GM19035 (cell line): ENCODE measurements around the gene FRMD4B.

Source experiments
- ATAC-seq: cut with Tn5 transposase; IDR thresholded peaks from one replicate; pipeline ENCODE4 v1.9.1; 2021; ENCODE audit not compliant: unreplicated experiment

Gene FRMD4B

DNA sequence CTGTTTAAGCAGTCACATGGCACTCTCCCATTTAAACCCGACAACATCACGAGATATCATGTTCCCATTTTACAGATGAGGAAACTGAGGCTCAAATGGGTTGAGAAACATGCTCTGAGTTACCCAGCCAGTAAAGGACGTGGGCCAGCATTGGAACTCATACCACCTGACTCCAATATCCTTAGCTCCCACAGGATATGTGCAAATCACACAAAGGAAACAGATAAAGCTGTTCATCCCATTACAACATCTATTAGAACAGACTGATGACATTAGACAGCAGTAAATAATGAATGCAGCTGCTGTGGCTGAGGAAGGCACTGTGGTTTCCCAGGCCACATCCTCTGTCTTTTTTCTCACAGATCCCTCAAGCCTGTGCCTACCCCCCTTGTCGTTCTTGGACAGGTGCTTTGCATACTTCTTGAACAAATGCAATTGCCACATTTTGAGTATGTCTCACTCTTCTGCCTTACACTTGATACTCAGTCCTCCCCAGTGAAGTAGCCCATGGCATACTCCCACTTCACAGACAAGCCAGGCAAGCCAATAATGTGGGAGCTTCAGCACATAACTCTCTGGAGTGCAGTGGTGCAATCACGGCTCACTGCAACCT is 17.7 kb downstream of the FRMD4B start:
- ATAC-seq = peak; percentile 100

DNA sequence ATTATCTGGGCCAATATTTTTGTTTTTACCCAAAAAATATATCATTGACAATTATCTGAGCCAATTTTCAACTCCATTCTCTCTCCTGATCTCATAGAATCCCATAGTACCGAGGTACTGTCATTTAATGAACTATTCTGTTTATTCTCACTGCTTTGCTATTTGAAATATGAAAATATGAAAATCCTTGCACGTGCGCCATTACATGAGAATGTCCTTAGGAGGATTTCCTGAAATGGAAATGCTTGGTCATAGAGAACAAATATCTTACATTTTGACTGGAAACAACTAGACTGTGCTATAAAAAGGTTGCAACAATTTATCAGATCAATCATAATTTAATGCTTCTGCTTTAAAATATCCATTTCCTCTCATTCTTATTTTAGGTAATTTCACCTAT is 18.3 kb downstream of the FRMD4B start:
- no peak for ATAC-seq

GRCh38 chr3:69364354-69364753 is 21.5 kb downstream of the FRMD4B start:
- ATAC-seq = no peak

GRCh38 chr3:69360690-69361089 is 25.2 kb downstream of the FRMD4B start:
- no peak for ATAC-seq

GRCh38 chr3:69359916-69360315 is 26.0 kb downstream of the FRMD4B start:
- no peak for ATAC-seq

- no peak for ATAC-seq
Observed at GRCh38 chr3:69359339-69359893, 26.5 kb downstream of the FRMD4B start.

- no peak for ATAC-seq
Observed at GRCh38 chr3:69357196-69357595, 28.7 kb downstream of the FRMD4B start.

DNA sequence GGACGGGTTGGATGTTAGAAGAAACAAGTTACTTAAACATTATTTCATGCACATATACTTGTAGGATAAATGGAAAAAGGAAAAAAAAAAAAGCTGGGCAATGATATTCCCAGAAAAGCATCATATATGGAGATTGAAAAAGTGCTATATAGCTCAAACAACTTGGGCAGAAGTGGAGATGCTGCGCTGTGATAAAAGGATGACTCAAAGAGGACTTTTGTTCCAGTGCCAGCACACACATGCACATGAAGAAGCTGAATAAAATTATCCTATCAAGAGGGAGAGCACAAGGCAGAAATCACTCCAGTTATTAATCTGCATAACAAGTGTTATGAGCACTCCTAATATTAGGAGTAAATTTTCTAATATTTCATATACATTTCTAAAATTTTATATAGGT is 30.9 kb downstream of the FRMD4B start:
- no peak for ATAC-seq

DNA sequence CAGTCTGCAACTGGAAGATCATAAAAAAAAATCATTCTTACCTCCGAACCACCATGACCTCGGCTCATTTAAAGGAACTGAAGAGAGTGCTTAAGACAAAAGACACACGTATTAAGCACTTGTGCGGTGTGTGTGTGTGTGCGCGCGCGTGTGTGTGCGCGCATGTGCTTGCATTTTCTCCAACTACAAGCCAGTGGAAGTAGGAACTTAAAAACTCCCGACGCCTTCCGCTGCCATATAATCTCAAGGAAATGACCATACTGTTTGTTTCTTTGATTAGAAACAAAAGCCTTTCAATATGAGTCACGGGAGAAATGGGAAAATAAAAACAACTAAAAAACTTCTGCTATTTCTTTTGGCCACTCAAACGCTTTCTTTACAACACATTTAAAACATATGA is 32.4 kb downstream of the FRMD4B start:
- no peak for ATAC-seq

DNA sequence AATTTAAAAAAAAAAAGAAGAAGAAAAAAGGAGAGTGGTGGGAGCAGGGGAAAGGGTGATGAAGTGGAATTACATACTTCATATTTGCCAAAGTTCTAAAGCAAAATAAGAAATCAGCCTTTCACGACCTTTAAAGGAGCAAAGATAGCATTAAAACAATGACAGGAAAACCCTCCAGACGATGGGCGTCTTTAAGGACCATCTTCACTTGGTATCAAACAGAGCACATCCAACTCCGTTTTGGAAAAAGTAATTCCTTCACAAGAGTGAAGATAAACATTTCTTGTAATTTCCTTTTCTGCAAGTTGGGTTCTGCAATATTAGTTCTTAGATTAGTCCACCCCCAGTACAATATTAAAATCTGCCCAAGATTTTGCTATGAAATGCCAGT is 32.8 kb downstream of the FRMD4B start:
- no peak for ATAC-seq

DNA sequence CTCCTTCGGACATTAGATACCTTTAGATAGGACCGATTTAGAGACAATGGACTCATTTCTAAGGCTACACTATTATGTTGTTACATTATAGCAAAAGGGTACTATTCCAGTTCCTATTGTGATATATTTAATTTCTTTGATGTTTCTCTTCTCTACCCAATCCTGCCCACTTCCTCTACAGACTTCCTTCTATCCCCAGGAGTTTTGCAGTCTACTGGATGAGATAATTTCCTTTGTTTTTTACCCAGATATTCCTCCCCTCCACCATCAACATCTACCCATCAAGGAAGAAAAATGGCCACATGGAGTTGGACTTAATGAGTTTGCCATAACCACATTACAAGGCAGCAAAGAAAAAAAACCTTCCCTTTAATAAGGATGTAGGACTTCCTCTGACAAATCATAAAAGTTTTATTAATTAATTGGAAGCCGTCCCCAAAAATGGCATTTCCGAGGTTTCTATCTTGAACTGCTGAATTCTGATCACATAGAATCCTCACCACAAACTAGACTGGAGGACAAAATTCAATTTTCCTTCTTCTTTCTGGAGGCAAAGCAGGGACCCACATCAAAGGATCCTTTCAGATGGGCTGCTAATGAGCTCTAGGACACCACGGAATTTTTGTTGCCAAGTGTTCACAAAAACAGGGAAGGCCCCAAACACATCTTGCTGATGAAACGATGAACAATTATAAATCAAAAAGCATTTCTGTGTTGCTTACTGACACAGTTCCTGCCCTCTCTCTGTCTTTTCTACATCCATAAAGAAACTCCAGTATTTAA is 33.4 kb downstream of the FRMD4B start:
- ATAC-seq = no peak

GRCh38 chr3:69343875-69344274 is 42.0 kb downstream of the FRMD4B start:
- no peak for ATAC-seq

GRCh38 chr3:69342074-69342473 is 43.8 kb downstream of the FRMD4B start:
- ATAC-seq = no peak

- no peak for ATAC-seq
Observed at GRCh38 chr3:69339760-69340159, 46.1 kb downstream of the FRMD4B start.

DNA sequence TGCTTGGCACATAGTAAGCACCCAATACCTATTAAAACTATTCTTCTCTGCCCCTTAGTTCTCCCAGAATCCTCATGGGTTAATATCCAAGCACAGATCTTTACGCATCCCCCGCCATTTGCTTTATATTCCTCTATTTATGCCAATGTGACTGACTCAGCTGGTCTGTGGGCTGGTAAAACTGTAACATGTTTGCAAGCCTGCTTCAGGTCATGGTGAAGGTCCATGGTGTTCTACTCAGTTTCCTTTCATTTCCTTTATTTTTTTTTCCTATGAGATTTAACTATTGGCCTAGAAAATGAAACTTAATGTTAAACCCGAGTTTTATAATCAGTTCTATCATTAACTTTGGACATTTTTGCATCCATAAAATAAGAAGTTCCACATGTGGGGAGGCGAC is 47.0 kb downstream of the FRMD4B start:
- ATAC-seq = no peak

DNA sequence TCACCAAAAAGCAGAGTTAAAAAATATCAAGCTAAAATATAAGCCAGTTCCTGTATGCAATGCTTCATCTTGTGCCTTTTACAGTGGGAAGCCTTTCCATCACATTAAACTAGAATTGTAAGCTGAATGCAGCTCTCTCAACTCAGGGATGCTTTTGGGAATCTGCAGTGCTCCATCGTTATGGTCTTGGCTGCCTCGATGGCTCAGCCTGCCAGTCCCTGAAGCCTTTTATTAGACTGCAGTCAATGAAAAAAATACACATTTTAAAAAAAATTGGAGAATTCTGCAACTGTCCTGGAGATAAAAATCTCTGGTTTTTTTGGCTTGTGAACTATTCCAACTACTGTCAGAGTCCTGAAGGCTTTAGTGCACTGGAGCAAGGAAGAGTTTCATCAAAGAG is 53.0 kb downstream of the FRMD4B start:
- no peak for ATAC-seq

DNA sequence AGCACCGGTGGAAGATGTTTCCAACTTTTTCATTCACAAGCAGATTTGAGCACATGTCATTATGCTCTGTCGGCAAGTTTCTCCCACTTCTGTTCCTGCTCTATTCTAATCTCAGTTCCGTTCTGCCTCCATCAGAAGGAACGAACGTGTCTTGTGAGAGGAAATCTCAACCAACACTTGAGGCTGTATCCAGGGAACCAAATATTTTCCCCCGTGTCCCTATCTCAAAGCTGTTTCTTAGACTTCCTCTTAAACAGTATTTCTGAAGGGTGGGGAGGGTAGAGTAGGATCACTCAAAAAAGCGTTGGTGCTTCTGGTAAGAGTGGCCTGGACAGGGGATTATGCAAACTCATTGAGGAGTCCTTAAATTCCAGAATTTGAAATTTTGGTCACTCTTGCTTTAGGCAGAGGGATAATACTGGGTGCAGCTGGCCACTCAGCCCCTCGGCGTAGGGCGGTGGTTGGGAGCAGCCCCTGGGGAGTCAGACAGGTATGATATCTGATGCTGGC is 54.9 kb downstream of the FRMD4B start:
- ATAC-seq = no peak

DNA sequence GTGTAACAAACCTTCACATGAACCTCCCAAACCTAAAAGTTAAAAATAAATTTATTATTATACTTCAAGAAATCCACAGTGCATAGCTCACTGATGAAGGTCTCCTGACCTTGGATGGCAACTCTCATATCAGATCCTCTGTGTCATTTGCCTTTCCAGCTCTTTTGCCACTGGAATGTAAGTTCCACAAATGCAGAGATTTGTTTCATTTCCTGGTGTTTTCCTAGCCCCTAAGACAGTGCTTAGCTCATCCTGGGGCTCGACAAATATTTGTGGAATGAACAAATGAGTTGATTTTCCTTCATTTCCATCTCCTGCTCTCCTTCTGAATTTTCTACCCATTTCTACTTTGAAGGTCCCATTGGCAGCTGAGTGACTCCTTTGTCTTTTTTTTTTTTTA is 56.0 kb downstream of the FRMD4B start:
- ATAC-seq = no peak

- ATAC-seq = no peak
Observed at GRCh38 chr3:69328963-69329302, 57.0 kb downstream of the FRMD4B start.

DNA sequence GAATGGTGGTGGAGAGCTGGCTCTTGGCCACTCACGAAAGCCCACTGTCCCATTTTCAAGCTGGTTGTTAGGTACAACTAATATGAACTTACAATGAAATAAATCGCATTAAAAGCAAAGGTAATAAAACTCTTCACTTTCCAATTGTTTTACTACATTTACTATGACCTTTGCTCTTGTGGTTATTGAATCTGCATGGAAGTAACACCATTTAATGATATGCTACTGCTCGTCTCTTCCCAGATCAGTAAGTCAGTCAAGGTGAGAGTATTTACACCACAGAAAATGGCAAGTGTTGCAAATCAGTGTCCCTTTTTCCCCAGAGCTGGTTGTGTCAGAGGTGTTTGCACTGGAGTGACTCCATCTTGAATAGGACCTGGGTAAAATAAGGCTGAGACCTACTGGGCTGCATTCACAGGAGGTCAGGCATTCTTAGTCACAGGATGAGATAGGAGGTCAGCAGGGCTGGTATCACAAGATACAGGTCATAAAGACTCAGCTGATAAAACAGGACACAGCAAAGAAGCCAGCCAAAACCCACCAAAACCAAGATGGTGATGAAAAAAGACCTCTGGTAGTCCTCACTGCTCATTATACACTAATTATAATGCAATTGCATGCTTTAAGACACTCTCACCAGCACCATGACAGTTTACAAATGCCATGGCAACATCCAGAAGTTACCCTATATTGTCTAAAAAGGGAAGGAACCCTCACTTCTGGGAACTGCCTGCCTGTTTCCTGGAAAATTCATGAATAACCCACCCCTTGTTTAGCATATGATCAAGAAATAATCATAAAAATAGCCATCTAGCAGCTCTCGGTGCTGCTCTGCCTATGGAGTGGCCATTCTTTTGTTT is 57.6 kb downstream of the FRMD4B start:
- no peak for ATAC-seq

- peak; percentile 92 for ATAC-seq
Observed at GRCh38 chr3:69326855-69327300, 59.0 kb downstream of the FRMD4B start.
